ENCODE data around the gene DDX39B.

Gene DDX39B

GRCh38 chr6:31548544-31548873 is 6.7 kb upstream of the DDX39B start:
- DNase-seq (ENCODE audit: low read depth in 3 of 3) = no peak

DNA sequence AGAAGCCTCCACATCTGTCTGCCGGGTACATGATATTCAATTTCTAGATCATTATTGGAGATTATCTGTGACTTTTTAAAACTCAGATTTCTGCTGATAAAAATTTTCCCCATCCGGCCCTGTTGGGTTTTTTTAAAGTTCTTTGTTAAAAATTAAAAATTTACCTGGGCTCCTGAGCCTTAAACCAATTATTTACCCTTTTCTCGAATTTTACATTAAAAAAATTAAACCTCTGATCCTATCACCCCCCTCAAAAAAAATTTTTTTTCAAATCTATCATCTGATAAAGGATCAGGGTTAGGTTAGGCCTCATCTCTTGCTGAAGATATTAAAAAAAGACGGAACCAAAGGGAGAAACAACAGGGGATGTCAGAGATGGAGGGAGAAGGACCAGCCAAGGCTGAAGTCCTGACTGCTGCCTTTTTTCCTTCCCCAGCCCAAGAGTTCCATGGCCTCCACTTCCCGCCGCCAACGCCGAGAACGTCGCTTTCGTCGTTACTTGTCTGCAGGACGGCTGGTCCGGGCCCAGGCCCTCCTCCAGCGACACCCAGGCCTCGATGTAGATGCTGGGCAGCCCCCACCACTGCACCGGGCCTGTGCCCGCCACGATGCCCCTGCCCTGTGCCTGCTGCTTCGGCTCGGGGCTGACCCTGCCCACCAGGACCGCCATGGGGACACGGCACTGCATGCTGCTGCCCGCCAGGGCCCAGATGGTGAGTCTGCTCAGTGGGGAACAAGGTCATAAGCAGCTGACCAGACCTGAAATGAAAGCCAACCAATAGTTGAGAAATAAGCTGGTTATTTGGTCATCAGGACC is 6.1 kb upstream of the DDX39B start:
- DNase-seq (ENCODE audit: low read depth in 3 of 3) = no peak

GRCh38 chr6:31546958-31547726 is 5.3 kb upstream of the DDX39B start, which contains the start of gene NFKBIL1:
Gene NFKBIL1 (plus strand): TSS chr6:31547608. CDS start chr6:31547695, 87 bp downstream.
- DNase-seq (ENCODE audit: low read depth in 3 of 3) = peak; percentile 85 to 93 (median 88)

DNA sequence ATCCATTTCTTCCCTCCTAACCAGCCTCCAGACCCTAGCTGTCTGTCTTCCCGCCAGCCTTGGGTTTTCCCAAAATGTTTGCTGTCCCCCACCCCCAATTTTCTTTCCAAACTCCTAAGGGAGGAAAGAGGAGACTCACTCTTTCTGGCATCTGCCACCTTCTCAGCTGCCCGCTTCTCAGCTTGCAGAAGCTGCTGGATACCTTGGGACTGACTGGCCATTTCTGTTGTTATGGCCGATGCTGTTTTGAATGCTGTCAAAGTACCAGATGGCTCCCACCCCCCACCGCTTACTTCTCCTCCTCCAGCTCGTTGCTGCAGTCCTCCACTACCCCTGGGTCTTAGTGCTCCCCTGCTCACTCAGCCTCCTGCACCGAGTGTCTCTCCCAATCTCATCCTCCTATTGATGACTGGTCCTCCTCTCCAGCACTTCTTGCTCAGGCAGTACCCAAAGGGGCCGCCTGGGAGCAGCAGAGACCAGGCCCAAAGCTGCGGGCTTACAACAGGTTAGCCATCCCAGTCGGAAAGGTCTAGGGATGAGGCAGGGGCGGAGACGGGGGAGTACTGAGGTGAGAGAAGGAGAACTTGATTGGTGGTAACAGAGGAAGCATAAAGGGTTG is 4.6 kb upstream of the DDX39B start, which contains the start of gene ATP6V1G2:
Gene ATP6V1G2 (minus strand): TSS at position 270 of the 619 bp plus-strand sequence. CDS start 49 bp downstream, at position 221.
- DNase-seq (ENCODE audit: low read depth in 3 of 3) = peak; percentile 73 to 92 (median 73)

- DNase-seq (ENCODE audit: low read depth in 3 of 3) = no peak
Observed at GRCh38 chr6:31545291-31545690, 3.5 kb upstream of the DDX39B start.

DNA sequence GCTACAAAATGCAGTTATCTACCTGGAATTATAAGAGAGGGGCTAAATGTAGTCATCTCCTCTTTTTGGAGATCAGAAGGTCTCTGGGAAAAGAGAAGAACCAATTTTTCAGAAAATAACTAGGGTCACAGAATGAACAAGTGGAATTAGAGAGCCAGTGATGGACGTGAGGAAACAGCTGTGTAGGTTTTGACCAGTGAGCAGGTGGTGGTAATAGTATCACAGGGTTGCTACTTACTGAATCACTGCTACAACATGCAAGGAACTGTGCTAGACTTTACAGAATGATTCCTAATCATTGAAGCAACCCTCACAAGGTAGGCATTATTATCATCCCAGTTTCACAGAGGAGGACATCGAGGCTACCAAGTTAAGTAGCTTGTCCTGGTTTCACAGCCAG is 2.9 kb upstream of the DDX39B start:
- no peak for DNase-seq (ENCODE audit: low read depth in 3 of 3)

DNA sequence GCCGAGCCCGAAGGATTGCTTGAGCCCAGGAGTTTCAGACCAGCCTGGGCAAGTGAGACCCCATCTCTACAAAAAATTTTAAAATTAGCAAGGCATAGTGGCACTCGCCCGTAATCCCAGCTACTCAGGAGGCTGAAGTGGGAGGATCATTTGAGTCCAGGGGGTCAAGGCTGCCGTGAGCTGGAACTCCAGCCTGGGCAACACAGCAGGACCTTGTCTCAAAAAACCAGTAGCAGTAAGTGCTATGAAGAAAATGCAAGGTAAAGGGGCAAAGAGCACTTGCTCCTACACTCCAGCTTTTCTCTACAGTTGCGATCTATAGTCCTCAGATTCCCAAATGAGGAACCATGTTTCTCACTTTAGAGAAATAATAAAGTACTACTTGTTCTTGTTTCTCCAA is 1.8 kb upstream of the DDX39B start:
- no peak for DNase-seq (ENCODE audit: low read depth in 3 of 3)

DNA sequence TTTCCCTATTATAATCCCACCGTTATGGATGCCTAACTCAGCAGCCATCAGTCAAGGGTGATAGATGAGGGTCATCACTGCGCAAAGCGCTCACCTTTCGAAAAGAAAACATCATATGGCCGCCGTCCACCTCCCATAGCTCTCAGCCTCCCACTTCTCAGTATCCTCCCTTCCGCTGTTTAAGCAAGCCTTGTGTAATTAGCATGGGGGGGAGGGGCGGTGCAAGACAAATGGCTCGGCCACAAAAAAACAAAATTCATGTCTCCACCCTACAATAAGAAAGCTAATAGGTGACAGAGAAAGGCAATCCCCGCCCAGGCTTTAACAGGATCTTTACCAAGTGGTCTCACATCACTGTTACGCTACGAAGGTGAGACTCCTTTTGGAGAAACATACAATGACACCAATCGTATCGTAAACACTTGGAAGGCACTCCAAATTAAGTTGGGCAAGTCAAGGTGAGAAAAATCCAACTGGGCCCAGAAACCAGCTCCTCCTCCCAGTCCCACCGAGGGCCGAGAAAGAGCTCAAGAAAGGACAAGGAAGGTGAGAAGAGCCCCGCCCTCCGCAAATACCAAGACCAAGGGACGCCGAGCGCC is 645 bp downstream of the DDX39B start:
- peak in 2 of 3 experiments; percentile 46 to 58 for DNase-seq (ENCODE audit: low read depth in 3 of 3)

DNA sequence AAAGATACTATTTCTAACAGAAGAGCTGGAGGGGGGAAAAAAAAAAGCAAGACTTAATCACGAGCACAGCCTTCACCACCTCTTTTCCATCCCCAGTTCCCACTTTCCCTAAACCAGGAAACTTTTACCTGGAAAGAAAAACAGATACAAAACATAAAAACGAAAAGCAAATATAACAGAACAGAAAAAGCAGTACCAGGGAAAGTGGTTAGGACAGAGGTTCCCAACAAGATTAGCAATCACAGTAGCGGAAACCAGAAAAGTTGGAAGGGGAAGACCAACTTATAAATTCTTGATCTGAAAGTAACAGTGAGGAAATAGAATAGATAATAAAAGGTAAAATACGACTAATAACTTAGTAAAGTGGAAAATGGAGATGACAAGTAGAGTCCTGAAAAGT is 1.2 kb downstream of the DDX39B start:
- no peak for DNase-seq (ENCODE audit: low read depth in 3 of 3)

GRCh38 chr6:31538805-31539400 is 2.9 kb downstream of the DDX39B start:
- DNase-seq (ENCODE audit: low read depth in 3 of 3) = no peak

DNA sequence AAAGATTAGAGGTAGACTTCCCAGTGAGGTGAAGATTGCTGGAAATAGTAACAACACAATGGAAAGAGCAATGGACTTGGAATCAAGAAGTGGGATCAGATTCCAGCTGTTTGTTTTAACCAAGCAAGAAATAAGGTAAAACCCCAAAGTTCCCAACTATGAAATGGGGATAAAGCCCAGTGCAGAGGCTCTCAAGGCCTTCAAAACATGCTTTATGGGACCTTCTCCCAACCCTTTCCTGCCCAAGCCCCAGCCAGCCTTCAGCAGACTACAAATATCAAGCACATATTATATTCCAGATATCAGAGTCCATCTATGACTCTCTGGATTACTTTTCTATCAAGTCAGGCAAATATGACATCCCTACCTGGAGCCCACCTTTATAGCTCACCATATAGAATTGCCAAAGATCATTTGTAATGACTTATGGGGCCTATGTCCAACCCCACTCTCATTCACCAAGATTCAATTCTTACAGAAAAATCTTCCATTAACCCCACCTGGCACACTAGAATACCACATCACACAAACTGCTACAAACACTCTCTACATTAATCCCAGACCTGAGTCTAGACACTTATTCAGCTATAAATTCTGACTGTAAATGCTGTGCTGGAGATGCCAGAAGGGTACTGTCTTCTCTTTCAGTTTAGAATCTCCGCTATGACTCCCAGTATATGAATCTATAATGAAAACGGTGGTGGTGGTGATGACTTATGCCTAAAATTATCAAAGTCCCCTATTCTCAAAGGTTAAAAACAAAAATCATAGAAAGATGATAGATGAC is 6.1 kb downstream of the DDX39B start:
- DNase-seq (ENCODE audit: low read depth in 3 of 3) = no peak

DNA sequence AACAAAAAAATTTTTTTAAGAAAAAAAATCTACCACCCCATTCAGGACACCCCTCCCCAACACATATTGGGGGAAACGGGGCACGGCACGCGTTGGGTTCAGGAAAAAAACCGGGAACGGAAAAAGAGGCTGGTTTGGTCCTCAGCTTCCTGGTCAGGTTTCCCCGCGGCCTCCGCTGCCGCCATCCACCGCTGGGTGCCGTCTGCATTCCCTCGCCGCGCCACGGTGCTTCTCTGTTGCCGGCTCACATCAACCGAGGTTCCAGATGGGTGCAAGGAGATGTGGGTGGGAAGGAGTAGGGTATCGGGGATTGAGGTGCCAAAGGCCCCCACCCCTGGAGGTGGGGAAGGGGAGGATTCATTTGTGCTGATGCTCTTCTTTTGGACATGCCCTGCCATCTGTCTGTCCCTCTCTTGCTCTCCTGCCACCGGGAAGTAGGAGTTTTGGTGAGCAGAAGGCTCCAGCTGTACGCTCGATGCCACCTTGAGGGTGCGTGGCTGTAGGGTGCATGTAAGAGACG is 7.2 kb downstream of the DDX39B start:
- no peak for DNase-seq (ENCODE audit: low read depth in 3 of 3)

- no peak for DNase-seq (ENCODE audit: low read depth in 3 of 3)
Observed at GRCh38 chr6:31534011-31534410, 7.8 kb downstream of the DDX39B start.

DNA sequence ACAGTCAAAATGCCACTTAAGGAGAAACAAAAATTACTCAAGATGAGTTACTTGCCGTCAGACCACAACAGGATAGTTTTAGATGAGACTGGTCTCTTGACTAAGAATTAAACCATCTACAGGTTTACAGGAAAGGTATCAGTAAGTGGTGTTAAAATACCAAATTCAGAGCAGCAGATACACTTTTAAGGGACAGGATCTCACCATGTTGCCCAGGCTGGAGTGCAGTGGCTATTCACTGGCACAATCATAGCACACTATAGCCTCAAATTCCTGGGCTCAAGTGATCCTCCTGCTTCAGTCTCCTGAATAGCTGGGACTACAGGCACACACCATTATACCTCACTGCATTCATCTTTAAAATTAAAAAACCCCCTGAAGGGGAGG is 8.4 kb downstream of the DDX39B start:
- DNase-seq (ENCODE audit: low read depth in 3 of 3) = no peak

- DNase-seq (ENCODE audit: low read depth in 3 of 3) = no peak
Observed at GRCh38 chr6:31532644-31533454, 9.0 kb downstream of the DDX39B start.

DNA sequence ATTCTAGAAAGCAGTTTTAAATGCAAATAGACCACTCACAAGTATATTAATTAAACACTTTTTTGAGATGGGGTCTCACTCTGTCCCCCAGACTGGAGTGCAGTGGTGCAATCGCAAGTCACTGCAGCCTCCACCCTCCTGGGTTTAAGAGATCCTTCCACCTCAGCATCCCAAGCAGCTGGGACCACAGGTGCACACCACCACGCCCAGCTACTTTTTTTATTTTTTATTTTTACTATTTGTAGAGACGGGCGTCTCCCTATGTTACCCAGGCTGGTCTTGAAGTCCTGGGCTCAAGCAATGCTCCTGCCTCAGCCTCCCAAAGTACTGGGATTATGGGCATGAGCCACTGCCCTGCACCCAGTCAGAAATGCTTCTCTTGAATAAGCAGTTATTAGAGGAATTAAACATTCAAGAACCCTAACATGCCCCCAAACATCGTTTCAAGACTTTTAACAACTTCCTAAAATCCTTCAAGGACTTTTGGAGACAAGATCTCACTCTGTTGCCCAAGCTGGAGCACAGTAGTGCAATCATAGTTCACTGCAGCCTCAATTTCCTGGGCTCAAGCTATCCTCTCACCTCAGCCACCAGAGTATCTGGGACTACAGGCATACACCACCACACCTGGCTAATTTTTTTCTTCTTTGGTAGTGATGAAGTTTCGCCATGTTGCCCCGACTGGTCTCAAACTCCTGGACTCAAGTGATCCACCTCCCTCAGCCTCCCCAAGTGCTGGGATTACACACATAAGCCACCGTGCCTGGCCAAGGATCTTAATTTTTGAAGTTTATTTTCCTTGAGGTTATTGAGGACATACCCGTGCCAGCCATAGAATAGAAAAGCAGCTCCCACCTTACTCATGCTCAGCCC is 9.8 kb downstream of the DDX39B start:
- no peak for DNase-seq (ENCODE audit: low read depth in 3 of 3)

DNA sequence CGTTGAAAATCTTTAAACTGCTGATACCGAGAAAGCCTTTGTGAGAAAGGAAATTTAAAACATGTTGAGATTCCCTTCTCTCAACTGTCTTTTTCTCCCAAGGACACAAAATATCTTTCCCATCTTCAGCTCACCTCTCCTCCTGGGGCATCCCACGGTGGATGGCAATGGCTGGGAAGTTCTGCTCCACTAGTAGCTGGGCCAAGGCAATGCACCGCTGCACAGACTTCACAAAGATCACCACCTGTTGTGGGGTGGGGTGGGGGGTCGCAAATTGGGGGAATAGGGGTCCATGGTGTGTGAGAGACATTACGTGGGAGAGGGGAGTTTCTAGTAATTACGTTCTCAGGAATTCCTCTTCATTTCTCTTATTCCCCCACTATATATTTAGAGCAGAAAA is 10.6 kb downstream of the DDX39B start:
- no peak for DNase-seq (ENCODE audit: low read depth in 3 of 3)

DNA sequence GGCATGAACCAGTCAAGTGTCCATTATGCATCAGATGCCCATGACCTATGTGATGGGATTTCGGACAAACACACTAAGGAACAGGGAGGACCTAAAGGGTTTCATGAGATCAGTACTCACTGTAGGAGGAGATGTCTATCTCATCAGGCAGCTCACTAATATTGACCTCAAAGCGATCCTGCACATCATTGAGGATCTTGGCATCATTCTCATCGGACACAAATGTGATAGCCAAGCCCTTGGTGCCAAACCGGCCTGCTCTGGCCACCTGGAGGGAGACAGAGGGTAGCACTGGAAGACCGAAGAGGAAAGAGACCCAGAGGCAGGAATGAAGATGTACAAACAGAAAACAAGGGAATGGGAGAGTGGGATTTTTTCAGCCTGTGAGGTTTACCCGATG is 11.1 kb downstream of the DDX39B start:
- DNase-seq (ENCODE audit: low read depth in 3 of 3) = no peak
